GM10266 (cell line): ENCODE results near the gene CDKN2B-AS1.

Experiments
- DNase-seq: peaks from one replicate; pipeline ENCODE4 v3.0.0; 2012; ENCODE audit errors: extremely low spot score
- TF ChIP-seq, protein P1 (sequence below): IDR thresholded peaks from 2 replicates; pipeline ENCODE4 v1.5.1; 2012; ENCODE audit warnings: mild to moderate bottlenecking, low read depth; ENCODE audit not compliant: control insufficient read depth, insufficient read depth; ENCODE audit errors: missing control alignments

Gene CDKN2B-AS1

DNA sequence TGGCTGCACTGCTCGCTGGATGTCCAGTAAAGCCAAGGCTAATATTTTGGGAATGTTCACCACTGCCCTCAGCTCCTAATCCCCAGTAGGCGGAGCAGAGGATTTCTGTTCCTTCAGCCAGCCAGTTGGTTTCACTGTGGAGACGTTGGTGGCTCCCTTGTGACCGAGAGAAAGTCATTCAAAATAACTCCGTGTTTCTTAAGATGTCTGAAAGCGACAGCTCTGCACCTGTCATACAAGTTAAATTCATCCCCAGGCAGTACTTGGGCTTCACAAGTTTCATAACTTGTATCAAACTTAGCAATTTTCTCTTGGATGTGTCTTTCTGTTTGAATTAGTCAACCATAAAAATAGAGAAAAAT is 14.9 kb downstream of the CDKN2B-AS1 start:
- no peak for DNase-seq
- TF ChIP-seq, protein P1, sequence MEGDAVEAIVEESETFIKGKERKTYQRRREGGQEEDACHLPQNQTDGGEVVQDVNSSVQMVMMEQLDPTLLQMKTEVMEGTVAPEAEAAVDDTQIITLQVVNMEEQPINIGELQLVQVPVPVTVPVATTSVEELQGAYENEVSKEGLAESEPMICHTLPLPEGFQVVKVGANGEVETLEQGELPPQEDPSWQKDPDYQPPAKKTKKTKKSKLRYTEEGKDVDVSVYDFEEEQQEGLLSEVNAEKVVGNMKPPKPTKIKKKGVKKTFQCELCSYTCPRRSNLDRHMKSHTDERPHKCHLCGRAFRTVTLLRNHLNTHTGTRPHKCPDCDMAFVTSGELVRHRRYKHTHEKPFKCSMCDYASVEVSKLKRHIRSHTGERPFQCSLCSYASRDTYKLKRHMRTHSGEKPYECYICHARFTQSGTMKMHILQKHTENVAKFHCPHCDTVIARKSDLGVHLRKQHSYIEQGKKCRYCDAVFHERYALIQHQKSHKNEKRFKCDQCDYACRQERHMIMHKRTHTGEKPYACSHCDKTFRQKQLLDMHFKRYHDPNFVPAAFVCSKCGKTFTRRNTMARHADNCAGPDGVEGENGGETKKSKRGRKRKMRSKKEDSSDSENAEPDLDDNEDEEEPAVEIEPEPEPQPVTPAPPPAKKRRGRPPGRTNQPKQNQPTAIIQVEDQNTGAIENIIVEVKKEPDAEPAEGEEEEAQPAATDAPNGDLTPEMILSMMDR = no peak

DNA sequence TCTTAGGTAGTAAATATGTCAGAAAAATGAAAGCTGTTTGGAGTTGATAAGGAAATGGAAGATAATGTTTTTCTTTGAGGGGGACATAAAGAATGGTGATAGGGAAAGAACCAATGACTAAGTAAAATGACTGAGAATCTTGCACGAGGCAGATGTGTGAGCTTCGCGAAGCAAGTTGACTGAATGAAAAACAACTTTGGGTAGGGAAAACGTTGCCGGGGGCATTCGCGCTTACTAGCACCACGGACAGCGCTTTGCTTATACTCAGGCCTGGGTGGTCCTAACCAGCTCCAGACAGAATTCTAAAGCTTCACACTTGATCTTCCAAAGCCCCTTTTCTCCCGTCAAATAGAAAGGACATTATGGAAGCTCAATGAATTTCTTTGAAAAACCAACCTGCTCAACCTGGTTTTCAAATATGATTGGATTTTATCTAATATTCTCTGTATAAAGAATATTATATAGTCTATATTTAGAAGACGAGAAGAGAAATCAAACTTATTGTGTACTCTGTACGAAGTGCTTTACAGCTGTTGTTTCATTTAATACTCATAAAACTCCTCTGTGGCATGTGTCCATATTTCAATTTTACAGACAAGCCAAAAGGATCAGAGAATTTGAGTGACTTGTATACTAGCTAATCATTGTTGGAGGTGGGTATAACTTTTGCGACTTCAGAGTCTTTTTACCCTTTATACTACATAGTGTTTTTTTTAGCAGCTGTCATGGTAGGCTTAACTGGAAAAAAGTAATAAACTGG is 16.5 kb downstream of the CDKN2B-AS1 start:
- TF ChIP-seq, protein P1 = no peak
- no peak for DNase-seq

DNA sequence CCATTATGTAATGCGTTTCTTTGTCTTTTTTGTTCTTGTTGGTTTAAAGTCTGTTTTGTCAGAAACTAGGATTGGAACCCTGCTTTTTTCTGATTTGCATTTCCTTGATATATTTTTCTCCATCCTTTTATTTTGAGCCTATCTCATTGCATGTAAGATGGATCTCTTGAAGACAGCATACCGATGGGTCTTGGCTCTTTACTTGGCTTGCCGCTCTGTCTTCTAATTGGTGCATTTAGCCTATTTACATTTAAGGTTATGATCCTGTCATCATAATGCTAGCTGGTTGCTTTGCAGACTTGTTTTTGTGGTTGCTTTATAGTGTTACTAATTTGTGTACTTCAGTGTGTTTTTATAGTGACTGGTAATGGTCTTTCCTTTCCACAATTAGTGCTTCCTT is 27.8 kb downstream of the CDKN2B-AS1 start:
- DNase-seq = no peak
- TF ChIP-seq, protein P1 = no peak

DNA sequence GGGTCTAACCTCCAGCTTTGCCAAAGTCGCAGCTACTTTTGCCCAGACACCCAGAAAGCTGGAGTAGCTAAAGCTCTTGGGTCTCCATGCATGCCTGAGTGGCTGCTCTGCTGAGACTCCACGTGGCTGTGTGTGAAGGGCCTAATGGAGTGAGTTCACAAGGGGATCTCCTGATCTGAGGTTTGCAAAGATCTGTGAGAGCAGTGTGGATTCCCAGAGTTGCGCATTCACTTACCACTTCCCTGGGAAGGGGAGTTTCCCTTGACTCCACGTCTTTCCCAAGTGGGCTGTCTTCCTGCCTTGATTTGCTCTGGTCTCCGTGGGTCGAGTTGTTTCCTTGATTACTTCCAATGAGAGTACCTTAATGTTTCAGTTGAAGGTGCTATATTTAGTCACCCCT is 32.1 kb downstream of the CDKN2B-AS1 start:
- DNase-seq = no peak
- TF ChIP-seq, protein P1 = no peak

DNA sequence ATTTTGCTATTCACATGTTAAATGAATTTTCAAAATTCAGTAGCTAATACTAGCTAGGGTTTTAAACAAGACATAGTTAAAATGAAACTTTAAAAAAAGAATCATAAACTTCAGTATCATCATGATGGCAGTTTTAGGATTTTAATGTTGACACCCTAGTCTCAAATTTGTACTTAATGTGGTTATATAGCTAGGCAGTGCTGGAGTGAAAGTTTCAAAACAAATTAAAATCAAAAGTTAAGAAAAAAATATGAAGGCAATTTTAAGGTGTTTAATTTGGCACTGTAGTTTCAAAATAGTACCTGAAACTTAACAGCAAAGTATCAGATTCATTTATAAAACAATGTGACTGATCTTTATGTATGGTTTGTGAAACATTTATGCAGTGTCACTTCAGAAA is 33.8 kb downstream of the CDKN2B-AS1 start:
- DNase-seq = no peak
- TF ChIP-seq, protein P1 = no peak

DNA sequence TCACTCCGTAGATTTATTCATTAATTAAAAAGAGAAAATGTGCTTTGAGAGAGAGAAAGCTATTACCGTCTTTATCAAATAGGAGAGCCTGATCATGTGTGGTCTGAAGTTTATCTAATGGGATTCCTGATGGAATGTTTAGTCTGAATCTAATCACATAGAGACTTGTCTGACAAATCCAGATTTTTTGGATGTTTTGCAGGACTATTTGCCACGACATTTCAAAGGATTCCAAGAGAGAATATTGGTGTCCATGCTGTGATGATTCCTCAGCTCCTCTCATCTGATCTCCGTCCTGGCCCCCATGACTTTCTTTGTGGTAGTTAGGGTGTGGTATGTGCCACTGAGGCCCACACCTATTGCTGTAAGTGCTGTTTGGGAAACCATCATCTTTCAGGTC is 34.6 kb downstream of the CDKN2B-AS1 start:
- no peak for DNase-seq
- TF ChIP-seq, protein P1 = no peak

DNA sequence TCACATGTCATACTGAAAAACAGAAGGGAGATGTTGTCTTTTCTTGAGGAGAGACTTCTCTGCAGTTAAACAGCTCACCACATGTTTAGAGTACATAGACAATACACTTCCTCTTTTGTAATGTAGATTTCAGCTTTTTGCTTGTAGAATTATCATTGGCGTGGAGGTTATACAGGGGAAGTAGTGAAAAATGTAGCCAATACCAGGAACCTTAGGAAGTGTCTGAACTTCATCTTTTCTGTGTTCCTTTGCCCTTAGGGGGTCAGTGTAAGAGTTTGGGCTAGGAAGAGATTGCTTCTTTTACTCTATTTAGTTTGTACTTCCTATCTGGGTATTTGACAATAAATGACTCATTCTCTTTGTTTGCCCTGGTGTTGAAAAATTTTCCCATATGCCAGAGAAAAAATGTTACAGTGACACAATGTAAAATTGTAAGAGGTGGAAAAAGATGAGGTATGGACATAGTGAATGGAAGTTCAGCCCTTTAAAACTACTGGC is 35.6 kb downstream of the CDKN2B-AS1 start:
- DNase-seq = no peak
- TF ChIP-seq, protein P1 = no peak
